ENCODE results near the gene ANKRD12.

DNA sequence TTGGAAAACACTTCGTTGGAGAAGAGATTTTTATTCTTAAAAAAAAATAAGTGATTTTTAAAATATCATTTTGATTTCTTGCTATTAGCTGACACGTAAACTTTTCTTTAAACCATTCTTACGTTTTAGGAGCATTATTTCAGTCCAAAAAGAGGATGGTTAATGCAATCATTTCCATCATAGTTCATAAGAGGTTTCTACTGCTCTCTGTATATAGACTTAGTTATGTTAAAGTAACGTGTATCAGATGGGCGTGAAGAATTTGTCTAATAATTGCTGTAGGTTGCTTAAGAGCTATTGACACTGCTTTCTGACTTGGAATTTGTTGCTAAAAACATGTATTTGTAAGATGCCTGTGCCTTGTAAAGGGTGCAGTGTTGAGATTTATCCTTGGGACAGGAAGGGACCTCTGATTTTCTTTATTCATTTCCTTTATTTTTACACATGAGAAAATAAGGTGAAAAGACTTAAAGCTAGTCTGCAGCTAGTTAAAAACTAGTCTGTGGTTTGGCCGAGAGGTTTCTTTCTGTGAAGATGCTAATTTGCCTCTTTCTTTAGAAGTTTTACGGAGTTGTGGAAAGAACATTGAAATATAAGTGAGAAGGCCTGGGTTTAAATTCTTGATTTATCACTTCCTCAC lies 2.9 kb downstream of the ANKRD12 start:
- no peak for TF ChIP-seq USF1 (CRISPR knock-in tag; IDR thresholded peaks at IDR 0.05)
- TF ChIP-seq SP1 (CRISPR knock-in tag; conservative IDR thresholded peaks at IDR 0.05), result no peak
- no peak for TF ChIP-seq CTCF (IDR thresholded peaks at IDR 0.05)
